Measurements from ENCODE around the gene MCCD1. TPM values are rescaled to one million over a fixed set of nuclear protein-coding genes. Genes with fewer than 3 reads are reported as not detected.

Gene MCCD1
- total and polyA plus RNA-seq, 2 of the 13 experiments (the other 11 are each of a cell fraction or from before 2014, with no cell fraction given), result 0.15 TPM; not detected in 1

DNA sequence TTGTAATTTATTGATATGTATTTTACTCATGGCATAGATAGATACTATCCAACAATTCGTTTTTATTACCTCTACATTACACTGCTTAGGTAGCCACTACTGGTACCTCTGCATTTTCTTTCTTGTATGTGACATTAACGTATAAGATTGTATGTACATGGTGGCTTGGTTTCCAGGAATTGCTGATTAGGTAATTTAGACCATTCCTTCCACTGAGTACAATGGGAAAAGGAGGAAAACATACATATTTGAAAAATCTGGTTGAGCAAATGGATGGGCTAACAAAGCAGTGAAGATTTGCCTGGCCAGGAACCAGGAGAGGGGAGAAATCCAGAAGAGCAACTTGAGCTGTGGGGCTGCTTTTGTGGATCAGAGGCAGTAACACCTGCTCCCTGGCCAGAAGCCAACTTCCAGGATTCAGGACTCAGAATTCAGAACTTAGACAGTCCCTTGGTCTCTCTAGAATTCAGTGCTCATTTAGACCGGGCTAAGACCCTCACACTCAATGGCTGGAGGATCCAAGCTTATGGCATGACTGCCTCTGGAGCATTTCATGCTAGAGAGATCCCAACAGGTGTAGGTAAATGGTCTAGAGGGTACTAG, 48.7 kb upstream of the MCCD1 start (continued):
- TF ChIP-seq, protein P1, sequence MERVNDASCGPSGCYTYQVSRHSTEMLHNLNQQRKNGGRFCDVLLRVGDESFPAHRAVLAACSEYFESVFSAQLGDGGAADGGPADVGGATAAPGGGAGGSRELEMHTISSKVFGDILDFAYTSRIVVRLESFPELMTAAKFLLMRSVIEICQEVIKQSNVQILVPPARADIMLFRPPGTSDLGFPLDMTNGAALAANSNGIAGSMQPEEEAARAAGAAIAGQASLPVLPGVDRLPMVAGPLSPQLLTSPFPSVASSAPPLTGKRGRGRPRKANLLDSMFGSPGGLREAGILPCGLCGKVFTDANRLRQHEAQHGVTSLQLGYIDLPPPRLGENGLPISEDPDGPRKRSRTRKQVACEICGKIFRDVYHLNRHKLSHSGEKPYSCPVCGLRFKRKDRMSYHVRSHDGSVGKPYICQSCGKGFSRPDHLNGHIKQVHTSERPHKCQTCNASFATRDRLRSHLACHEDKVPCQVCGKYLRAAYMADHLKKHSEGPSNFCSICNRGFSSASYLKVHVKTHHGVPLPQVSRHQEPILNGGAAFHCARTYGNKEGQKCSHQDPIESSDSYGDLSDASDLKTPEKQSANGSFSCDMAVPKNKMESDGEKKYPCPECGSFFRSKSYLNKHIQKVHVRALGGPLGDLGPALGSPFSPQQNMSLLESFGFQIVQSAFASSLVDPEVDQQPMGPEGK (CRISPR knock-in tag; IDR thresholded peaks at IDR 0.05), result no peak
- TF ChIP-seq SMARCC2 (IDR thresholded peaks at IDR 0.05), result no peak
- TF ChIP-seq PHF20 (CRISPR knock-in tag; IDR thresholded peaks at IDR 0.05), result no peak

DNA sequence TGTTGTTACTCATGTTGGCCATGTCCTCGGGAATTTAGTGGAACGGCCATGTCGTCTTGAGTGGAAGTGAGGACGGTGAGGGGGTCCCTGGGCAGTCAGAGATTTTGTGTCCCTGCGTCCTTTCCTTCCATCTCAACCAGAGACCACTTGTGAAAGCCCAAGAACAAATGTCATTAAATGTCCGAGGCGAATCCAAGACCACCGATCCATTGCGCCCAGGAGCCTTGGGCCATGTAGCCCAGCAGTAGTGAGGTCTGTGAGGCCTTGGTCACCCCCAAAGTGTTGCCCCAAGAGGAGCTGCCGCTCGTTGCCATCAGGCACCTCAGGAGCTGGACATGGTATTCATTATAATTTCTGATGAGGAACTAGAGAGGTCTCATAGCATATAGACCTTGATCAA, 48.2 kb upstream of the MCCD1 start:
- ATAC-seq (no peak), DNase-seq (ENCODE audit: low spot score) (no peak), FAIRE-seq (no peak)
- CTCF ChIA-PET (ENCODE audit: low intra/inter-chr PET ratio, low total read pairs), result no interaction called here
- H3K4me3 ChIP-seq (replicated peaks in 1 of 3; ENCODE audit: insufficient read depth in 1 of 3, low read depth in 2 of 3, low read length in 3 of 3), result no peak overlapping the region
- H3K27me3 ChIP-seq (ENCODE audit: control insufficient read depth in 1 of 2, insufficient read depth in 2 of 2, low read length in 2 of 2), result peaks cover 5 to 44% of the 10 kb centered on the region in 2 experiments; a peak in 4 of 5 replicates
- no peaks in the 10 kb centered on the region for H3K9me3 ChIP-seq (ENCODE audit: low read length)
- H3K4me1 ChIP-seq (ENCODE audit: insufficient read depth, low read length), result peaks cover 13% of the 10 kb centered on the region
- H4K20me1 ChIP-seq (ENCODE audit: insufficient read depth, low read length), result no peaks in the 10 kb centered on the region
- H3K4me2 ChIP-seq (ENCODE audit: low read depth, low read length), result no peak overlapping the region
- no TSS peak for BruUV-seq (replicated peaks)
- H3K36me3 ChIP-seq (replicated peaks in 1 of 2; ENCODE audit: control insufficient read depth in 1 of 2, insufficient read depth in 2 of 2, low read length in 2 of 2), result no peaks in the 10 kb centered on the region
- H2AFZ ChIP-seq (ENCODE audit: low read length), result no peak overlapping the region
- no peak overlapping the region for H3K9ac ChIP-seq (ENCODE audit: insufficient read depth, low read depth, low read length)
- in situ Hi-C loops (cut with HindIII; ENCODE audit: extremely low pct_ligation_motif_present, low pct_unique_long_range_greater_than_20kb) (no loop called here), intact Hi-C loops (cut with micrococcal nuclease; ENCODE audit: unreplicated experiment) (no loop called here)
- H3K79me2 ChIP-seq (ENCODE audit: insufficient read depth, low read length), result no peaks in the 10 kb centered on the region
- POLR2A ChIA-PET, result interaction anchor here (2.0 kb wide), 1 partner anchor 18 kb away, joined by 8 read pairs; no protein-coding TSS in a partner anchor
- no peak overlapping the region for H3K27ac ChIP-seq (ENCODE audit: extremely low read length, insufficient read depth, low read length)
- no peak for TF ChIP-seq SP1 (IDR thresholded peaks at IDR 0.05)
- TF ChIP-seq SP1 (CRISPR knock-in tag; IDR thresholded peaks at IDR 0.05), result no peak
- 0 out of 2 replicates have a peak, but pooled peaks have one; percentile 71 for TF ChIP-seq NFIB (CRISPR knock-in tag; IDR thresholded peaks at IDR 0.05; ENCODE audit: borderline replicate concordance)
- 34% methylated on average over 11 of the region's 11 CpGs for WGBS (ENCODE audit: low lambda C conversion rate)

Measured in HepG2 (cell line).